Activated CD4-positive, CD25-positive, alpha-beta regulatory T cell treated with anti-CD3 and anti-CD28 coated beads, Interleukin-2, amount 50 U/mL, for 72 hours (primary cell): ENCODE measurements around the gene PRTG.
"Not testable (repeated sequence)": the region's sequence is repeated elsewhere in the genome, so short reads cannot be mapped to it uniquely, and the experiment has no call there.

Source experiments
- DNase-seq: peaks from one replicate; pipeline ENCODE4 v3.0.0; 2021

The PRTG gene

DNA sequence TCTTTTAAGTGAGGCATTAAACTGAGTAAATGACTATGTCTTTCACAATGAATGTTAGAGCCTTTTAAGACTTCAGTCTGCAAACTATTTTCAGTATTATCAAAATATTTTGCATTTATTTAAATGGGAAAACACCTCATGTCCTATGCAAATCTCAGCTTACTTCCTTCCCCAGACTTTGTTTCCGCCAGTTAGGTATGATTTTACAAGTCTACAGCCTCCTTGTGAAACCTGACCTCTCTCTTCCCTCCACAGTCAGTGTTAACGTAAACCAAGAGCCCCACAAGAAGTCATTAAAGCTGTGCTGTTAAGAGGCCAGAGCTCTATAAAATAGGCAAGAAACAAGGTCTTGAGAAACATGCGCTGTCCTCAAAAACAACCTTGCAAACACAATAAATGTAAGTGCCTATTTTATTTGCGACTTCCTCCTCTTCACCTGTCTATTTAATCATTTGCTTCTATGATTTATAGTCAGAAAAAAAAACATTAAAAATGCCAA, 48.3 kb downstream of the PRTG start:
- no peak for DNase-seq

DNA sequence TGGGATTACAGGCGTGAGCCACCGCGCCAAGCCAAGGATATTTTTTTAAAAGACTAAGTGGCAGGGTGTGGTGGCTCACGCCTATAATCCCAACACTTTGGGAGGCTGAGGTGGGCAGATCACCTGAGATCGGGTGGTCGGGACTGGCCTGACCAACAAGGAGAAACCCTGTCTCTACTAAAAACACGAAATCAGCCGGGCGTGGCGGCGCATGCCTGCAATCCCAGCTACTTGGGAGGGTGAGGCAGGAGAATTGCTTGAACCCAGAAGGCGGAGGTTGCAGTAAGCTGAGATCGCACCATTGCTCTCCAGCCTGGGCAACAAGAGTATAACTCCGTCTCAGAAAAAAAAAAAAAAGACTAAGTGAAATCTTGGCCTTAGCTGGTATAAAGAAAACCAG, 49.8 kb downstream of the PRTG start:
- DNase-seq: not testable (repeated sequence)

DNA sequence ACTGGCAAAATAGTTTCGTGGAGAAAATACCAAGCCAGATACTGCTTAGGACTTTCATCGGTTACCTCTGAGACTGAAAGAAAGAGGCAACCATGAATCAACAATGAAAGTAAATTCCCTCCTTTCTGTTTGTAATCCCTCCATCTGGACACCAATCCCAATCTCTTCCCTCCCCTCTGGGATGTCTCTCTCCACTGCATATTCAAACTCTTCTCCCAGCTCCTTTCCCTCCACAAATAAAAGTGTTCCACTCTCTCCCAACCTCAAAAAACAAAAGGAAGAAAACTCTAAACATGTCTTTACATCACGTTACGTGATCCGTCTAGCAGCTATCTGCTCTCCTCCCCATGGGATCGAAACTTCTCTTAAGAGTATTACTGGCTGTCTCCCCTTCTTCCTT, 55.2 kb downstream of the PRTG start:
- DNase-seq: no peak

- no peak for DNase-seq
These were observed 57.7 kb downstream of the PRTG start for GRCh38 chr15:55685286-55685685.

DNA sequence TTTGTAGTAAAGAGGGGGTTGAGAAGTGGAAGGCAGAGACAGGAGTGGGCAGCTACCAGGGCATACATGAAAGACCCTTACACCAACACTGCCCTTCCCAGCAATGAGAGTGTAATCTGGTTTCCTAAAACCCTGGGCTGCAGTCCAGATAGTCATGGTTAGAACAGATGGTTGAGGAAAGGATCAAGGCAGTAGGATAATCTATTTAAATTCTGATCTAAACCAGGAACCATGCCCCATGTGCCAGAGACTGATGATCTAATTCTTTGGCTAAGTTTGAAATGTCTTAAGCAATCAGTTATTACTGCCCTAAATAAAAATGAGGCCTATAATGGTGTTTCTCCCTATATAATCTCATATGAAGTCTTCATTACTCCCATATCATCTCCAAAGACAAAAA, 59.6 kb downstream of the PRTG start:
- no peak for DNase-seq

GRCh38 chr15:55681631-55682030, 61.3 kb downstream of the PRTG start:
- no peak for DNase-seq

DNA sequence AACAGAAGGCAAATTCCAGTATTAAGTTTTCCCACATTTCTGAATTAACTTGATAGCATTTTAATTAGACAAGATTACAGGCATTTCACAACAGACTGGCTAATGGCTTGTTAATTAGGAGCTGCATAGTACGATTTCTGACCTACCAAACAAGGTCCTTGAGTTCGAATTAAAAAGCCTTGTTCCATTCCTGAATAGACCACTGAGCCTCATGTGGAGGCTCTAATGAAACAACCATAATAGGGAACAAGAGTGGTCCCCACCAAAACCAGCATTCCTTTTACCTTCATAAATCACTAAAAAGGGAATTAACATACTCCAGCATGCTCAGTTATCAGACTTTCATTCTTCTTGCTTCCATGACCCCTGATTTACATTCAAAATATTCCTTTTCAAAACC, 66.4 kb downstream of the PRTG start:
- DNase-seq: no peak

GRCh38 chr15:55673287-55673686, 69.7 kb downstream of the PRTG start:
- DNase-seq: no peak

- DNase-seq: no peak
These were observed 73.7 kb downstream of the PRTG start for GRCh38 chr15:55669270-55669669.

- no peak for DNase-seq
These were observed 77.2 kb downstream of the PRTG start for GRCh38 chr15:55665605-55666227.

DNA sequence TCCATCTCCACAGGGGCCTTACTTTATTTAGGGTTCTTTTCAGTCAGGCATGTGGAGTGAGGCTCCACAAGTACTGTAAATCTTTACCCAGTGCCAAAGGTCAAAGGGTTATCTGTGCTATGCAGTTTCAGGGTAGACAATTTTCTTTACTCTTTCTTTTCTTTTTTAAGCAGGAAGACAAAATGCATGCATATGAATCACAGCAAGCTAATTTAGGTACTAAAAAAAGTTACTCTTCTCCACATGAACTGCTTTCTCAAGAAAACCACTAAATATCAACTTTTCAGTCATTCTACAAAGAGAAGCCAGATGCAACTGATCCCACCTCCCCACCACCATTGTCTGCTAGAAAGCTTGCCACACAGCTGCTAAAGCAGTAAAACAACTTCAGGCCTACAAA, 81.5 kb downstream of the PRTG start:
- DNase-seq: no peak

GRCh38 chr15:55660153-55660552, 82.8 kb downstream of the PRTG start:
- no peak for DNase-seq

DNA sequence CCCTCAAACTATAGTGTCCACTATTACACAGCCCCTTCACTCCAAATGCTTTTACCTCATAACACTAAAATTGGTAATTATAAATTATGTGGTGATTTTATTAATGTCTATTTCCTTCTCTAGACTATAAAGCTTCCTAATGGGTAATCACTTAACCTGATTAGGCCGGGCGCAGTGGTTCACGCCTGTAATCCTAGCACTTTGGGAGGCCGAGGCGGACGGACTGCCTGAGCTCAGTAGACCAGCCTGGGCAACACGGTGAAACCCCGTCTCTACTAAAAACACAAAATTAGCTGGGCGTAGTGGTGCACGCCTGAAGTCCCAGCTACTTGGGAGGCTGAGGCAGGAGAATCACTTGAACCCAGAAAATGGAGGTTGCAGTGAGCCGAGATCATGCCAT, 83.5 kb downstream of the PRTG start:
- no peak for DNase-seq

DNA sequence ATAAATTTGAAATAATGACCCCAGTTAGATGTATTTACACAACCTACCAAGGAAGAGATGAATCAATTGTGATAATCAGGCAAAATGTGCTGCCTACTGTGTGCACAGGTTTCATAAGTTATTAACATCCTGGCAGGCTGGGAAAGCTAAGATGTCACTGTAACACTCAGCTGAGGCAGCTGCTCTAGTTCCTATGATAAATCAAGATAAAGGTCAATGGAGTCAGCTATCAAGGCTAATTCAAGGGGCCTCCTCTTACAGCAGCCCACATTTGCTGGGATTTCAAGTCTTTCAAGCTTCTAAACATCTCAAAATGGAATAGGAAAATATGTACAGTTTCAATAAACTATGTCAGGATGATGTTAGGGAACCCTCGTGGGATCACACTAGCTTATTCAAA, 84.1 kb downstream of the PRTG start:
- DNase-seq: no peak

- no peak for DNase-seq
These were observed 88.4 kb downstream of the PRTG start for GRCh38 chr15:55654561-55655031.

- no peak for DNase-seq
These were observed 90.0 kb downstream of the PRTG start for GRCh38 chr15:55652909-55653495.

- DNase-seq: no peak
These were observed 90.6 kb downstream of the PRTG start for GRCh38 chr15:55652359-55652758.

GRCh38 chr15:55649058-55649423, 93.9 kb downstream of the PRTG start:
- no peak for DNase-seq

GRCh38 chr15:55638764-55639163, 104.2 kb downstream of the PRTG start:
- no peak for DNase-seq

DNA sequence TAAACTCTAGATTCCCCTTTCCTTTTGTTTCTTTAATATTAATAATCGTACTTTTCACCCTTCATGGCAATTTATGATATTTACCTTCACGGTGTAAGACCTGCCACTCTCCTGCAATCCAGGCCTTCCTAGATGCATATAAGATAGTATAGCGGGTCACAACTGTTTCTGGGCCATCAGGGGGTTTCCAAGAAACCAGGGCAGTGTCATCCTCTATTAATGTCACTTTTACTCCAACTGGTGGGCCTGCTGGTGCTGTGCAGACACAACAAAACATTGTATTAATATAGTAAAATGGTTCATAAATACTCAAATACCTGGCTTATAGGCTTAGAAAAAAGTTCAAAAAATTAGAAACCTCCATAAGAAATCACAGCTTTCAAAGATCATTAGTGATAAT, 105.9 kb downstream of the PRTG start:
- no peak for DNase-seq

- DNase-seq: no peak
These were observed 109.2 kb downstream of the PRTG start for GRCh38 chr15:55633731-55634130.

DNA sequence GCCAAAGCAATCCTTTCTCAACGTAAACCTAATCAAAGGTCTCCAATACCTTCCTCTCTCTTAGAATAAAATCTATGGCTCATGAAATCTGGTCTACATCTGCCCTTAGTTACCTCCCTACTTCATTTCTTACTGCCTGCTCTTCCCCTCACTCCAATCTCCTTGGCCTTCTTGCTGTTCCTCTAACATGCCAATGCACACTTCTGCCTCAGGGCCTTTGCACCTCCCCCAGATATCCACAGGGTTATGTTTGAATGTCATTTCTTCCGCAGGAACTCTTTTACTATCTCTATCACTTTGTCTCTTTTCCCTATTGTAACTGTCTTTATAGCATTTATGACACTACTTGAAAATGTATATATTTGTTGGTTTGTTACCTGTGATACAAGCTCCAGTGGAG, 110.5 kb downstream of the PRTG start:
- no peak for DNase-seq

DNA sequence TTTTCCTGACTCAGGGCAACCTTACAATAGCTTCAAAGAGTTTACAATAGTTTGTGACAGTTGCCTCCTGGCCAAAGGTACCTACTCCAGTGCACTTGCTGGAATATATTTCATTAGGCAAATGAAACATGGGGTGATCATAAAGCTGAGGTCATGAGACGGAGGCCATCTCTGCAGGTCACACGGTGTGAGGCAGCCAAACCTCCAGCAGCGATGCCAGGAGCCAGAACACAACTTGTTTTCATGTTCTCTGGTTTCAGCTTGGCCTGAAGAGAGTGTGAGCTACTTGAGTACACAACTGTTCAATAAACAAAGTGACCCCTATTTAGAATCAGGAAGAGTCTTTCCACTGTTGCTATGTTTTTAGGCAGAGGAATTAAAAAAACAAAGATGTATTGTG, 112.1 kb downstream of the PRTG start:
- no peak for DNase-seq

DNA sequence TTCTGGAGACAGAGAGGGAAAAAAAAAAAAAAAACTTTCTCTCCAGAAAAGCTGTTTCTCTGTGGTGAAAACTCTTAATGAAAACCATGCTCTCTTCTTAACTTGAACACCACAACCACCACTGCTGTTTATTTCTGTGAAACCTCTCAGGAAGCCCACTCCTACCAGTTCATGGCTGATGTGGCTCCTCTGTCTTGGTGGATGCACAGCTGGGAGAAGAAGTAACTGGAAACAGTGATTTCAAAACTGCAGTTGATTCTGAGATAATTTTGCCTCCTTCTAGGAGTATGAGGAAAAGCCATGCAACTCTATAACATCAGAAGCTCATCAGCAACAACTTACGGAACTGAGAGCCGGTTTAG, 114.6 kb downstream of the PRTG start:
- no peak for DNase-seq

DNA sequence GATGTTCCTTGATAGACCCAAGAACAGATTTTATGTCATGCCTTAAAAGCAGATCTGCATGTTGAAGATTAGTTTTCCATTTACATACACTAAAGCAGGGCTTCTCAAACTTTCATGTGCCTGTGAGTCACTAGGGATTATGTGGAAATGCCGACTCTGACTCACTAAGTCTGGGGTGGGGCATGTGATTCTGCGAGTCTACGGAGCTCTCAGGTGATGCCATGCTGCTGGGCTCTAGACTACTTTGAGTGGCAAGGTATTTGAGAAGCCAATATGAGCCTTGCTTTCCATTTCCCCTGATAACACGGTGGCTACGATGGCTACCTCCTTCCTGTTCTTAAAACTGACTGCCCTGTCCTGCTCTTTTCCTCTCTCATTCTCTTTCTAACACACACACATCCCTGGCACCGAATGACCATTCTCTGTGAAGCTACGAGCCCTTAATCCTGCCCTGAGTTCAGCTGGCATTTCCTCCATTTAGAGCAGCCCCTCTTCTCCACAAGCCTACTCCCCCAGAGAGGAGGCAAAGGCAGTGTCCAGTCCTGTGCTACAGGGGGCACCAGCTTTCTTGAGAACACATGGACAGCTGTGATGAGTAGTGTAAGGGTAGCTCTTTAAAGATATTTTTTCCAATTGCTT, 115.1 kb downstream of the PRTG start:
- no peak for DNase-seq
